SK-N-MC (cell line): ENCODE measurements around the gene DMRT1.

Experiments used
- DNase-seq: peaks from one replicate; pipeline ENCODE4 v3.0.0-alpha.2; 2011; ENCODE audit warnings: low read depth, low spot score
- H3K27ac ChIP-seq: fragments of 200-600 bp; sonication (generic); 2 replicates; pipeline ENCODE4 v1.5.1; 2016; ENCODE audit warnings: mixed run types
- H3K36me3 ChIP-seq: fragments of 200-600 bp; sonication (generic); 2 replicates; pipeline ENCODE4 v1.6.1; 2017; ENCODE audit warnings: antibody characterized with exemption, low read length, mixed read lengths; ENCODE audit not compliant: insufficient read depth
- H3K4me3 ChIP-seq: fragments of 200-600 bp; sonication (generic); 2 replicates; pipeline ENCODE4 v1.5.1; 2016
- H3K9ac ChIP-seq: fragments of 200-600 bp; sonication (generic); 2 replicates; pipeline ENCODE4 v1.8.0; 2017; ENCODE audit warnings: mixed run types, mixed read lengths; ENCODE audit not compliant: insufficient read length
- H3K9me3 ChIP-seq: fragments of 200-600 bp; sonication (generic); 2 replicates; pipeline ENCODE4 v1.6.1; 2017; ENCODE audit warnings: low read depth, mild to moderate bottlenecking, antibody characterized with exemption, low read length, moderate library complexity, mixed read lengths
- EZH2 ChIP-seq: fragments of 200-600 bp; sonication (generic); IDR thresholded peaks from one replicate; pipeline ENCODE4 v1.6.1; 2017; ENCODE audit warnings: antibody characterized with exemption
- FOXP2 ChIP-seq: optimal IDR thresholded peaks from 2 replicates; pipeline ENCODE3; 2011; ENCODE audit warnings: mild to moderate bottlenecking, moderate library complexity; ENCODE audit not compliant: insufficient read depth; ENCODE audit errors: extremely low read length, control extremely low read depth
- POLR2AphosphoS5 ChIP-seq: IDR thresholded peaks from 2 replicates; pipeline ENCODE4 v1.6.1; 2012; ENCODE audit warnings: mild to moderate bottlenecking, low read depth, low read length, borderline replicate concordance

DMRT1 gene

DNA sequence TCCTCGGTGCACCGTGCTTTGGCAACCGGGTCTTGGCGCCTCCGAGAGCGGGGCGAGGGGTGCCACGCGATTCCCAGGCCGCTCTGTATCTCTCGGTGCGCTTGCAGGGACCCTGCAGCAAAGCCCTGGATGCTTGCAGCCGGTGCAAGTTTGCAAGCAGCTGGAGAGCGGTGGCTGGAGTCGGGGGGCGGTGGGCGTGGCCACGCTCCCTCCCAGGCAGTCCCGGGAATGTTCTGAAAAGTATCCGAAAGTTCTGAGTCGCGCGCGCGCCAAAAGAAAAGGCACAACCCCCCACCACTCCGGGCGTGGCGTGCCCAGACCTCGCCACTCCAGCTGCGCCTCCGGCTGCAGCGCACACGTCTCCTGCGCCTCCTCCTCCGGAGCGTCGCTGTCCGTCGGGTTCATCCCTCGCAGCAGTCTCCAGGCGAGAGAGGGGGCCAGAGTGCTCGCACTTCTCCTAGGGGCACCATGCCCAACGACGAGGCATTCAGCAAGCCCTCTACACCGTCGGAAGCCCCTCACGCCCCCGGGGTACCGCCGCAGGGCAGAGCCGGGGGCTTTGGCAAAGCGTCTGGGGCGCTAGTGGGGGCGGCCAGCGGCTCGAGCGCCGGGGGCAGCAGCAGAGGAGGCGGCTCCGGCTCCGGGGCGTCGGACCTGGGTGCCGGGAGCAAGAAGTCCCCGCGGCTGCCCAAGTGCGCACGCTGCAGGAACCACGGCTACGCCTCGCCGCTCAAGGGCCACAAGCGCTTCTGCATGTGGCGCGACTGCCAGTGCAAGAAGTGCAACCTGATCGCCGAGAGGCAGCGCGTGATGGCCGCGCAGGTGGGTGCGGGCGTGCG lies at the start of gene DMRT1:
DMRT1 (plus strand) TSS at position 327 of the 839 bp plus-strand sequence; CDS start at position 469, 142 bp downstream.
- no peaks in the 10 kb centered on the region for H3K36me3 ChIP-seq
- H3K9ac ChIP-seq, result no peak within 1 kb of the TSS
- TF ChIP-seq POLR2AphosphoS5, result no peak
- peak within 1 kb of the TSS; percentile 38 for H3K4me3 ChIP-seq
- H3K9me3 ChIP-seq, result no peaks in the 10 kb centered on the region
- no peak within 1 kb of the TSS for H3K27ac ChIP-seq
- DNase-seq, result no peak

GRCh38 chr9:792331-793260 lies 48.9 kb upstream of the DMRT1 start:
- no peaks in the 10 kb centered on the region for H3K9me3 ChIP-seq
- peak; percentile 28 for DNase-seq
- H3K27ac ChIP-seq, result no peak overlapping the region
- H3K9ac ChIP-seq, result no peak overlapping the region
- H3K36me3 ChIP-seq, result no peaks in the 10 kb centered on the region
- TF ChIP-seq POLR2AphosphoS5 (no peak), FOXP2 (no peak), EZH2 (no peak)
- H3K4me3 ChIP-seq, result no peak overlapping the region

- no peak for DNase-seq
- H3K9me3 ChIP-seq, result no peaks in the 10 kb centered on the region
- H3K36me3 ChIP-seq, result no peaks in the 10 kb centered on the region
- no peak overlapping the region for H3K4me3 ChIP-seq
- no peak for TF ChIP-seq EZH2
- TF ChIP-seq POLR2AphosphoS5, result no peak
- TF ChIP-seq FOXP2, result no peak
- no peak overlapping the region for H3K27ac ChIP-seq
- H3K9ac ChIP-seq, result no peak overlapping the region
These were observed 47.1 kb upstream of the DMRT1 start for GRCh38 chr9:794386-794785.

DNA sequence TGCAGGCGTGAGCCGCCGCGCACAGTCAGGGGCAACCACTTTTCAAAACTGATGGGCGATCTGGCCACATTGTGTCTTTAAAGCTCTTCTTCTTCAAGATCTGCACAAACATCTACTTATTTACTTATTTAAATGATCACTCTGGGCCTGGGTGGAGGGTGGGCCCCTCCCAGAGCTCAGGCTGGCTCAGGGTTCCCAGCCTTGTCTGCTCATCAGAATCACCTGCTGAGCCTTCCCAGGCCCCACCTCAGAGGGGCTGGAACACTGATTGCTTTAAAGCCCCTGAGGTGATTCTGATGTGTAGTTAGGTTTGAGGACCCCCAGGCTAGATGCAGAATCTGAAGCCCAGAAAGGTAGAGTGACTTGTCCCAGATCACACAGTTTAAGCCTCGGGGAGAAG lies 45.6 kb upstream of the DMRT1 start:
- H3K36me3 ChIP-seq, result no peaks in the 10 kb centered on the region
- TF ChIP-seq EZH2 (no peak), FOXP2 (no peak), POLR2AphosphoS5 (no peak)
- H3K9ac ChIP-seq, result no peak overlapping the region
- H3K9me3 ChIP-seq, result no peaks in the 10 kb centered on the region
- H3K4me3 ChIP-seq, result no peak overlapping the region
- DNase-seq, result no peak
- H3K27ac ChIP-seq, result no peak overlapping the region

GRCh38 chr9:800591-801150 lies 40.8 kb upstream of the DMRT1 start:
- no peak overlapping the region for H3K27ac ChIP-seq
- DNase-seq, result no peak
- no peak for TF ChIP-seq POLR2AphosphoS5
- TF ChIP-seq FOXP2, result no peak
- TF ChIP-seq EZH2, result no peak
- H3K9me3 ChIP-seq, result no peaks in the 10 kb centered on the region
- H3K36me3 ChIP-seq, result no peaks in the 10 kb centered on the region
- H3K4me3 ChIP-seq, result no peak overlapping the region
- H3K9ac ChIP-seq, result no peak overlapping the region

- Histone ChIP-seq H3K9ac (no peak overlapping the region), H3K36me3 (no peaks in the 10 kb centered on the region), H3K4me3 (no peak overlapping the region), H3K27ac (no peak overlapping the region), H3K9me3 (no peaks in the 10 kb centered on the region)
- DNase-seq, result no peak
- TF ChIP-seq FOXP2 (no peak), POLR2AphosphoS5 (no peak), EZH2 (no peak)
These were observed 40.0 kb upstream of the DMRT1 start for GRCh38 chr9:801399-802071.

GRCh38 chr9:804026-804425 lies 37.5 kb upstream of the DMRT1 start:
- no peaks in the 10 kb centered on the region for H3K36me3 ChIP-seq
- TF ChIP-seq POLR2AphosphoS5, result no peak
- no peak overlapping the region for H3K27ac ChIP-seq
- no peak overlapping the region for H3K9ac ChIP-seq
- DNase-seq, result no peak
- no peak overlapping the region for H3K4me3 ChIP-seq
- H3K9me3 ChIP-seq, result no peaks in the 10 kb centered on the region

GRCh38 chr9:805151-805550 lies 36.3 kb upstream of the DMRT1 start:
- no peak overlapping the region for H3K4me3 ChIP-seq
- no peak for DNase-seq
- no peak overlapping the region for H3K27ac ChIP-seq
- TF ChIP-seq POLR2AphosphoS5, result no peak
- no peak for TF ChIP-seq FOXP2
- H3K36me3 ChIP-seq, result no peaks in the 10 kb centered on the region
- no peak overlapping the region for H3K9ac ChIP-seq
- H3K9me3 ChIP-seq, result no peaks in the 10 kb centered on the region
